ENCODE measurements around the gene UNC80.

UNC80 gene

GRCh38 chr2:209761566-209761965 lies 10.1 kb upstream of the UNC80 start:
- no peak for DNase-seq (ENCODE audit: low read depth)
- no peak overlapping the region for H3K4me3 ChIP-seq (ENCODE audit: low read depth, low read length)
- TF ChIP-seq, protein P1, sequence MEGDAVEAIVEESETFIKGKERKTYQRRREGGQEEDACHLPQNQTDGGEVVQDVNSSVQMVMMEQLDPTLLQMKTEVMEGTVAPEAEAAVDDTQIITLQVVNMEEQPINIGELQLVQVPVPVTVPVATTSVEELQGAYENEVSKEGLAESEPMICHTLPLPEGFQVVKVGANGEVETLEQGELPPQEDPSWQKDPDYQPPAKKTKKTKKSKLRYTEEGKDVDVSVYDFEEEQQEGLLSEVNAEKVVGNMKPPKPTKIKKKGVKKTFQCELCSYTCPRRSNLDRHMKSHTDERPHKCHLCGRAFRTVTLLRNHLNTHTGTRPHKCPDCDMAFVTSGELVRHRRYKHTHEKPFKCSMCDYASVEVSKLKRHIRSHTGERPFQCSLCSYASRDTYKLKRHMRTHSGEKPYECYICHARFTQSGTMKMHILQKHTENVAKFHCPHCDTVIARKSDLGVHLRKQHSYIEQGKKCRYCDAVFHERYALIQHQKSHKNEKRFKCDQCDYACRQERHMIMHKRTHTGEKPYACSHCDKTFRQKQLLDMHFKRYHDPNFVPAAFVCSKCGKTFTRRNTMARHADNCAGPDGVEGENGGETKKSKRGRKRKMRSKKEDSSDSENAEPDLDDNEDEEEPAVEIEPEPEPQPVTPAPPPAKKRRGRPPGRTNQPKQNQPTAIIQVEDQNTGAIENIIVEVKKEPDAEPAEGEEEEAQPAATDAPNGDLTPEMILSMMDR (IDR thresholded peaks at IDR 0.05; ENCODE audit: insufficient read depth, low read depth, low read length, missing control alignments): no peak

GRCh38 chr2:209762563-209762962 lies 9.1 kb upstream of the UNC80 start:
- DNase-seq (ENCODE audit: low read depth): no peak
- TF ChIP-seq, protein P1 (IDR thresholded peaks at IDR 0.05; ENCODE audit: insufficient read depth, low read depth, low read length, missing control alignments): no peak
- no peak overlapping the region for H3K4me3 ChIP-seq (ENCODE audit: low read depth, low read length)

DNA sequence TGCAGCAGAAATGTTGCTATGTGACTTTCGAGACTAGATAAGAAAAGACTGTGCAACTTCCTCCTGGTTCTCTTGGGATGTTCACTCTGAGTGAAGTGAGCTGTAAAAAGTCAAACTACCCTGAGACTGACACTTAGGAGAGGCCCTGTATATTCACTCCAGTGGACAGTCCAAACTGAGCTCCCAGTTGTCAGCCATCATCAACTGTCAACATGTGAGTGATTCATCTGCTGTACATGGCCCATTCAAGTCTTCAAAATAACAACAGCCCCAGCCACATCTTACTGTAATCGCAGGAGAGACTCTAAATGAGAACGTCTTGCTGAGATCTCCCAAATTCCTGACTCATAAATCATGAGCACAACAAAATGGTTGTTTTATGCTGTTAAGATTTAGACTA lies 8.5 kb upstream of the UNC80 start:
- H3K4me3 ChIP-seq (ENCODE audit: low read depth, low read length): no peak overlapping the region
- TF ChIP-seq, protein P1 (IDR thresholded peaks at IDR 0.05; ENCODE audit: insufficient read depth, low read depth, low read length, missing control alignments): no peak
- no peak for DNase-seq (ENCODE audit: low read depth)

DNA sequence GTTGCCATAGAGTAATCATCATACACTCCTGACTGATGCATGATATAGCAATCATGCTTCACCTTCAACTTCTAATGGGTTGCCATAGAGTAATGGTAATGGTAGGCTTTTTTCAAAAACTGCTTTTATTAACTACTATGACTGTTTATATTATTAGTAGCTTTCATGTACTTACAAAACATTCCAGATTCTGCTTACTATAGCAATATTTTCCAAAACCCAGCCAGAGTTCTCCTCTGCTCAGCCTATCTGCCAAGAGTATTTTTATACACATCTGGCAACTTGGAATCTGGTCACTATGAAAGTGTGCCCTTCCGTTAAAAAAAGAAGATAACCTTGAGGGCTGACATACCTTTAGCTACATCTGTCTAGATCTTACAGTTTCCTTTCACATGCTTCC lies 5.0 kb upstream of the UNC80 start:
- TF ChIP-seq, protein P1 (IDR thresholded peaks at IDR 0.05; ENCODE audit: insufficient read depth, low read depth, low read length, missing control alignments): no peak
- H3K4me3 ChIP-seq (ENCODE audit: low read depth, low read length): no peak overlapping the region
- DNase-seq (ENCODE audit: low read depth): no peak

DNA sequence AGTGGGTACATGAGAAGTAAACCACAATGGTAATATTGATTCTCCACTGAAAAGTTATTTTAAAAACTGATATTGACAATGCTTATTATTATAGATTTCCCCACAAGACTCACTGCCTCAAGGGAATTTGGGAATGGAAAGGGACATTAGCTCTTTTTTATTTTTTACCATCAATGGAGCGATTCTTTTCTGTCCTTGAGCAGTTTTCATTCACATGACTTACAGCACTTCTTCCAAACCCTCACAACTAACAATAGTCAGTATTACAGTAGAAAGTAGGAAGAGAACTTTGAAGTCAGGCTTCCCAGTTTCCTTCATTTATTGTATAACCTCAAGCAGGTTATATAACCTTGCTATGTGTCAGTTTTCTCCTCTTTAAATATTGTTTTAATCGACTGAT lies 4.3 kb upstream of the UNC80 start:
- TF ChIP-seq, protein P1 (IDR thresholded peaks at IDR 0.05; ENCODE audit: insufficient read depth, low read depth, low read length, missing control alignments): no peak
- H3K4me3 ChIP-seq (ENCODE audit: low read depth, low read length): no peak overlapping the region
- no peak for DNase-seq (ENCODE audit: low read depth)

- DNase-seq (ENCODE audit: low read depth): no peak
- no peak overlapping the region for H3K4me3 ChIP-seq (ENCODE audit: low read depth, low read length)
- TF ChIP-seq, protein P1 (IDR thresholded peaks at IDR 0.05; ENCODE audit: insufficient read depth, low read depth, low read length, missing control alignments): no peak
Measured at GRCh38 chr2:209768557-209768956, 3.1 kb upstream of the UNC80 start.

DNA sequence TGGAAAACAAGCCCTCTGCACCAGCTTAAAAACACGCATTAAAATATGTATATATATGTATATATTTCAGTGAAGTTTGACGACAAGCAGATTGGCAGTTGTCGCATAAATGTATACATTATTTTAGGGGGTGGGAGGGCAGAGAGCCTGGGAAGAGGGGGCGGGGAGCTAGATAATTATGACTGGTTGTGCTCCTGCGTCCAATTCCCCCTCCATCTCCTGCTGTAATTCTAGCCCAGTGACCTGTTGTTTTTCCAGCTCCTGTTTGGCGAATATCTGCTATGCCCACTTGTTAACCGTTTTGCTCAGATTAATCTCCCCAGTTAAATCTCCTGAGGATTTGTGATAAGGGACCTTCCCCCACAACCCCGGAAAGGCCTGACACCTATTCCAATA lies 656 bp downstream of the UNC80 start:
- DNase-seq (ENCODE audit: low read depth): no peak
- H3K4me3 ChIP-seq (ENCODE audit: low read depth, low read length): no peak overlapping the region
- TF ChIP-seq, protein P1 (IDR thresholded peaks at IDR 0.05; ENCODE audit: insufficient read depth, low read depth, low read length, missing control alignments): no peak

Data from GM12865 (cell line).